Measurements from ENCODE around the gene DMD.

- TF ChIP-seq CTCF (IDR thresholded peaks at IDR 0.05) (no peak), POLR2A (IDR thresholded peaks at IDR 0.05) (no peak)
Measured at GRCh38 chrX:32084757-32085156, 1126.6 kb downstream of the DMD start.
